Bronchial epithelial cell (primary cell): ENCODE results near the gene FGFR2. TPM values are rescaled to one million over a fixed set of nuclear protein-coding genes. Genes with fewer than 3 reads are reported as not detected.
"Not testable (repeated sequence)": the region's sequence is repeated elsewhere in the genome, so short reads cannot be mapped to it uniquely, and the experiment has no call there.

Source experiments
- DNase-seq: peaks from one replicate; pipeline ENCODE4 v3.0.0-alpha.2; 2010; ENCODE audit warnings: low read depth
- FAIRE-seq: peaks from 2 replicates; lab custom pipeline; 2011; peaks lifted over from hg19 to GRCh38; lab: Jason Lieb, UNC
- H3K27me3 ChIP-seq: 2 replicates; pipeline ENCODE4 v1.5.1; 2011; ENCODE audit warnings: low read length; ENCODE audit not compliant: control insufficient read depth, insufficient read depth
- H3K36me3 ChIP-seq: 2 replicates; pipeline ENCODE4 v1.5.1; 2011; ENCODE audit warnings: low read length; ENCODE audit not compliant: control insufficient read depth, insufficient read depth
- H3K4me3 ChIP-seq: 2 replicates; pipeline ENCODE4 v1.5.1; 2011; ENCODE audit warnings: mild to moderate bottlenecking, low read depth, low read length, control low read depth
- CTCF ChIP-seq: IDR thresholded peaks from 2 replicates; pipeline ENCODE4 v1.5.1; 2011; ENCODE audit warnings: mild to moderate bottlenecking, moderate library complexity, low read length, control low read depth, inconsistent platforms; ENCODE audit not compliant: insufficient read depth, severe bottlenecking
- total RNA-seq: library from RNA; depleted of rRNA; stranded (reverse); fragments of >200 nt; gene quantifications from 2 replicates; pipeline ENCODE4 v1.2.1, GENCODE V29; 2014

FGFR2 gene
- total RNA-seq, 1 donor from 2014 or later, result 16.8 TPM

- DNase-seq (no peak), FAIRE-seq (no peak)
- TF ChIP-seq CTCF, result no peak
- Histone ChIP-seq H3K36me3 (no peaks in the 10 kb centered on the region), H3K4me3 (no peak overlapping the region), H3K27me3 (no peaks in the 10 kb centered on the region)
Observed at GRCh38 chr10:121525251-121526134, 72.8 kb downstream of the FGFR2 start.

GRCh38 chr10:121524157-121524817 lies 74.0 kb downstream of the FGFR2 start:
- no peaks in the 10 kb centered on the region for H3K27me3 ChIP-seq
- H3K36me3 ChIP-seq, result peaks cover 1% of the 10 kb centered on the region
- TF ChIP-seq CTCF, result no peak
- no peak overlapping the region for H3K4me3 ChIP-seq
- FAIRE-seq, result no peak
- no peak for DNase-seq

GRCh38 chr10:121522831-121523230 lies 75.4 kb downstream of the FGFR2 start:
- FAIRE-seq, result no peak

GRCh38 chr10:121521794-121522556 lies 76.3 kb downstream of the FGFR2 start:
- Histone ChIP-seq H3K36me3 (peaks cover 1% of the 10 kb centered on the region), H3K27me3 (no peaks in the 10 kb centered on the region), H3K4me3 (no peak overlapping the region)
- FAIRE-seq, result no peak
- no peak for TF ChIP-seq CTCF
- DNase-seq, result no peak

More at GRCh38 chr10:121522831-121523230, 75.4 kb downstream of the FGFR2 start:
- Histone ChIP-seq H3K36me3 (peaks cover 1% of the 10 kb centered on the region), H3K4me3 (no peak overlapping the region), H3K27me3 (no peaks in the 10 kb centered on the region)
- no peak for TF ChIP-seq CTCF
- DNase-seq, result no peak

GRCh38 chr10:121520526-121520925 lies 77.7 kb downstream of the FGFR2 start:
- not testable (repeated sequence) for FAIRE-seq, DNase-seq, H3K27me3 ChIP-seq, H3K4me3 ChIP-seq, H3K36me3 ChIP-seq
